GM21825 (cell line): ENCODE results near the gene ZMIZ1.

Source experiments
- ATAC-seq: cut with Tn5 transposase; IDR thresholded peaks from one replicate; pipeline ENCODE4 v1.9.1; 2021; ENCODE audit warnings: mild to moderate bottlenecking, moderate library complexity; ENCODE audit not compliant: unreplicated experiment

ZMIZ1 gene

DNA sequence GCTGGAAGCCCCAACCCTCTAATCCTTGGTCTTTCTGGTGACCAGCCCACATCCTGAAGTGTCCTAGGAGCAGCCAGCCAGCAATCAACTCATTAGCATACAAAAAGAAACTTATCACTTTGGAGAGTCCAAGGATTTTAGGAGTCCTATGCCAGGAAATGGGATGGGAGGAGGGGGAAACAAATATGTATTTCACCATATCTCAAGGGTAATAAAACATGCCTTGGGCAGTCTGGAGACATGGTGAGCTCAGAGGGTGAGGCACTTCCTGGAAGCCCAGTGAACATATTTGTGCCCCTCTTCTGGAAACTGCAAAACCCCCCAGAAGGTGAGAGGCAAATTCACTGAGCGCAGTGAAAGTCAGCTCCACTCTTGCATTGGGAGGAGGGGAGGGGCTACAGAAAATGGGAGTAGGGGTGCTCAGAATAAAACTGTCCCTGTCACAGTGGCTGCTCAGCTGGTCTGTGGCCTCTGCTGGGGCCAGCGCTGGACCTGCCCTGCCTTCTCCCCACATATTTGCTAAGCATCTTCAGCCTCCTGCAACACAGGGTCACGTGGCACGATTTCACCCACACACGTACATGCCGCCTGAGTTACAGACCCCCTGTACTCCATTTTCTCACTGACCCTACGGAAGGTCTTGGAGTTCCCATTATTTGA, 17.7 kb upstream of the ZMIZ1 start:
- no peak for ATAC-seq

DNA sequence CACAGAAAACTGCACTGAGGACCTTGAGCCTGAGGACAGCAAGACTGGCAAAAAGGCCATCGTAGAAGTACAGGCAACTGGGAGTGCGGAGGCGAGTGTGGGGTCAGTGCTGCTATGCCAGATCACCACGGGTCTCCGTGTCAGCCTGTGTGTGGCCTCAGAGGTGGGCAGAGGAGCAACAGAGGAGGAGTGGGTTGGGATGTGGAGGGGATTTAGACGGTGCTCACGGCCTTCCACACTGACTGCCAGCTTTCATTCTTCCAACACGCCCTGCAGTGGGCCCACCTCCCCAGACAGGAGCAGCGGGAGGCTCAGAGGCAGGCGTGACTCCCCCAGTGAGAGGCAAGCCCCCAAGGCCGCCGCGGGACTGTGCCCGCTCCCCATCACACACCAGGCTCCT, 17.0 kb upstream of the ZMIZ1 start:
- no peak for ATAC-seq

DNA sequence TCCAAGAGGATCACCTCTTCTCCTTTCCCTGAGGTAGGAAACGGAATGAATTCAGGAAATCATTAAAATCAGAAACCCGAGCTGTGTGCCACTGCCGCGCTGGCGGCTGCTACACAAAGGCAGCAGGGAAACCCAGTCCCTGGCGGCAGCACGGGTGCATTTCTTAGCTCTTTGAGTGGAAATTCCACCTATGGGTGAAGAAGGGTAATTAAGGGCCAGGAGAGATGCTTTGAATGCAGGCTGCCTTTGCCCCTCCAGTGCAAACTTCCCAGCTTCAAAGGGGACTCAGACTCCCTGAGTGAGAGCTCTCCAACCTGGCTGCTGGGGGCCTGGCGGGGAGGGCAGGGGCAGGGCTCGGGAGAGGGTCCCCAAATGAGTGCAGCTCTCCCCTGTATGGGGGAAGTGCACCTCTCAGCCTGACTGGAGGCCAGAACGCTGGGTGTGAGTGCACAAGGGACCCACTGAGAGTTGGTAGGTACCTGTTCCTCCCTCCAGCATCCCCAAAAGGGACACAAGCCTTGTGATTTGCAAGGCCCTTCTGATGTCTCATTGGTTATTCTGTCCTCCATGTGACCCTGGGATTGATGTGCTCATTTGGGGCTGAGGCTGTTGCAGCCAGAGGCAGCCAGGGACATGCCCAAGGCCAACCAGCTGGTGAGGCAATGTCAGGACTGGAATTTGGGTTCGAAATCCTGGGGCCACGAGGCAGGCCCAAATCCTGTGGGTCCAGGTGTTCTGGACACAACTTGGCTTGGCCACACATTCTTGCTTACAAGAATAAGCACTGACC, 16.3 kb upstream of the ZMIZ1 start:
- no peak for ATAC-seq

- no peak for ATAC-seq
Measured at GRCh38 chr10:79053081-79053434, 15.7 kb upstream of the ZMIZ1 start.

GRCh38 chr10:79053481-79054202, 15.1 kb upstream of the ZMIZ1 start:
- ATAC-seq = no peak

GRCh38 chr10:79054203-79055099, 14.3 kb upstream of the ZMIZ1 start:
- ATAC-seq = no peak

- no peak for ATAC-seq
Measured at GRCh38 chr10:79055100-79055782, 13.5 kb upstream of the ZMIZ1 start.

GRCh38 chr10:79055892-79056291, 12.9 kb upstream of the ZMIZ1 start:
- no peak for ATAC-seq

DNA sequence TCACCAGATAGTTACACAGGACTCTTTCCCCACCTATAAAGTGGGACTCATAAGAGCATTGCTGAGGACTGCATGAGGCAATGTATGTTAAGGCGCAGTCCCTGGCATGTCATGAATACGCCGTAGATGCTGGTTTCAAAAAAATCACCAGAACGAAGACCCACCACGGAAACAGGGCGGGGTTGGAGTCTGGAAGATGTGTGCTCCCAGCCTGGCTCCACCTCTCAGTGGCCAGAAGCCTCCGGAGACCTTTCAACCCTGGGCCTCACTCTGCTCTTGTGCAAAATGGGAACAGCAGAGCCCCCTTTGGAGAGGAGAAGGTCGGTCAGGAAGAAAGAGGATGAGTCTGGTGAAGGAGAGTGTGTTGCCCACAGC, 12.4 kb upstream of the ZMIZ1 start:
- no peak for ATAC-seq

GRCh38 chr10:79056736-79057391, 11.9 kb upstream of the ZMIZ1 start:
- no peak for ATAC-seq

DNA sequence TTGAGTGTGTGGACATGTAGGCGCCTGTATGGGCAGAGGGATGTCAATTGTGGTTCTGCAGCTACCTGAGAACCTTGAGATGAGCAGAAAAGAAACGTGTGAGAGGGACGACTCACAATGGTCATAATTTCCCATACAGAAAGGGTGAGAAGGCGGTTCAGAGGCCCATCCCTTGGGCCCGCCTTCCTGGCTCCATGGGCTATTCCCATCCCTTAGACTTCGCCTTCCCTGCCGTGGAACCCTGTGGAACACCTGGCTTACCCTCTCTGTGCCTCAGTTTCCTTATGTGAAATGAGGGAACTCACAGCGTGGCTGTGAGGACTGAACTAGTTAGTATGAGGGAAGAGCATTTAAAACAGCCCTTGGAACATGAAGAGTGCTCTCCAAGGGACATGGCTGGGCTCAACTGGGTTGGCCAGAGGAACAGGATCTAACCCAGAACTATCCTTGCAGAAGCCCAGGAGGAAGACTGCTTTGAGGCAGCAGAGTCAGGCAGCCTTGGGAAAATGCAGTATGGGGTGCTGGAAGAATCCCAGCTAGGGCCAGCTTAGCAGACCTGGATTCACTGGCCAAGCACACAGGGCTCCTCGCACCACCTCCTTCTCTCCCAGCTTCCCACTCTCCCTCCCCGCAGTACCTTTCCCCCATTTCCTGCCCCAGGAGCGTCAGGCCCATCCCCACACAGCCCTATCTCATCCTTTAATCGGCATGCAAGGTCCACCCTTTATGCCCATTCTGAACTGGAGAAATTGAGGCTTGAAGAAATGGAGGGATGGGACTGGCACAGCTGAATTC, 11.1 kb upstream of the ZMIZ1 start:
- ATAC-seq = no peak

DNA sequence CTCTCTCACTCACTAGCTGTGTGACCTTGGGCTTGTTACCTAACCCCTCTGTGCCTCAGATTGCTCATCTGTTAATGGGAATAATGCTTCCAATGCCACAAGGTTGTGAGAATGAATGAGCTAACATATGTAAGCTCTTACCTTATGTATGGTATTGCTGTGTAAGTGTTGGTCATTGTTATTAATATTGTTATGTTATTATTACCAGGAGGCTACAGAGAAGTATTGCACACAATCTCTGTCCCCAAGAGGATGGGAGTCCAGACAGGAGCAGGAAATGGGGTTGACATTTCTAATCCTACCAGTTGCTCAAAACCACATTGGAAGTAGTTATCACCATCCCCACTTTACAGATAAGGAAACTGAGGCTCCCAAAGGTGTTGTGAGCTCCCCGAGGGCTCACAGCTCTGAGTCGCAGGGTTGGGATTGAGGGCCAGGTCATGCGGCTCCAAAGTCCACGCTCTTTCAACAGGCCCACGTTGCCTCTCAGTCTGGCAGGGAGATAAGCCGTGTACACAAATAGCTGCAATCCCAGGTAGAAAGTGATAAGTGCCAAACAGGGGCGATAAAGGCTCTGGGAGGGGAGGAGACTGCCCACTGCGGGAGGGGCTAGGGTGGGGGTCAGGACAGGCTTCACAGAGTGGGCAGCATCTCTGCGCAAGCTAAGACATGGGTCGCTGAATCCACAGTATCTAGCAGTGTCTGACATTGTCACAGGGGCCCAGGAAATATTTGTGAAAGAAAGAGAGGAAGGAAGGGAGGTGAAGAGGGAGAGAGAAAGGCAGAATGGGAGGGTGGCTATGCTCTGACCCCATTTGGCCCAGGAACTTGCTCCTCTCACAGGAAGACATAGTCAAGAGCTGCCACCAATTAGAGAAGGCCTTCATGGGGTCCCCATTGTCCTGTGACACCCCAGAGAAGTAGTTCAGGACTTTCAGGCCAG, 9.6 kb upstream of the ZMIZ1 start:
- ATAC-seq = no peak

GRCh38 chr10:79059859-79060379, 8.8 kb upstream of the ZMIZ1 start:
- ATAC-seq = no peak

- no peak for ATAC-seq
Measured at GRCh38 chr10:79060641-79061255, 8.0 kb upstream of the ZMIZ1 start.

DNA sequence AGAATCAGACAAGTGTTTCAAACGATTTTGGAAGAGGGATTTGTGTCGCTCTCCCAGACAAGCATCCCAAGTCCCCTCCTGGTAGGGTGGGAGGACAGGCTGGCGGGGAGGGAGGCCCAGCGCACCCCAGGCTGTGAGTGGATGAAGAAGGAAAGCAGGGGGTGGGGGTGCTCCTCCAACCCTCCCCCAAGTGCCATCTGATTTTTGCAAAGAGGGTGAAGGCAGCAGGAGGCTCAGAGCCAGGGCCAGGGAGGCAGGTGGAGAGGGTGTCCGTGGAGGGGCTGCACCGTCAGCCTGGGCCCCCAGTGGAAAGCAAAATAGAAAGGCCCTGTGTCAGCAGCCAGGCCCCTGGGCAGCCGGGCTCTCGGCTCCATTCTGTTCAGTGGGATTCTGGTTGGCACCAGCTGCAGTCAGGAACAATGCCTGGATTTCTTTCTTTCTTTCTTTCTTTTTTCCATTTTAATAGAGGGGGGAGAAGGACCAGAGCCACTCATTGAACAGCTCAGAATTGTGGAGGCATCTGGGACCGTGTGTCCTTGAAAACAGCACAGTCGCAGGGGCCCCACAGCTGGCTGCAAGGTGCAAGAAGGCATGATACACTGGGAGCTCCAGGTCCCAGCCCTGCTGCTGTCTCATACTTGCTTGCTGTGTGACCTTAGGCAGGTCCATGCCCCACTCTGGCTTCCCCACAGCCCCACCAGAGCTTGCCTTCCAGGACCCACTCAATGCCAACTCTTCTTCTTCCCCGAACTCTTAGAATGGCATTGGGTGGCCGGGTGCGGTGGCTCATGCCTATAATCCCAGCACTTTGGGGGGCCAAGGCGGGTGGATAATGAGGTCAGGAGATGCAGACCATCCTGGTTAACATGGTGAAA, 7.1 kb upstream of the ZMIZ1 start:
- ATAC-seq = no peak

DNA sequence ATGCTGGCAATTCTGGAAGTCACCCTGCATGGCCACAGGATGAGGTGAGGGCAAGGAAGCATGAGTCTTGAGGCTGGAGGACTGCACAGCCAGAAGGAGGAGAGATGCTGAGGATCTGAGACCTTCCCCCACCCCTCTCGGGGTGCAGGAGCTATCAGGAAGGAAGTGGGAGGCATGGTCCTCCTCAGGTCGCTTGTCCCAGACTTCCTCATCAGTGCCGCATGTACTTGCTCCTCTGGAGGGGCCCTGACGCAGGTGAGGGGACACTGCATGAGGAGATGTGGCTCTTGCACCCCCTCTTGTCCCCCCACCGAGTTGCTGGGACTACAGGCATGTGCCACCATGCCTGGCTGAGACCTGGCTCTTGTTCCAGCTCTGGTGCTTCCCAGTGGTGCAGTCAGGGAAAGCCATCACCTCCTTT, 5.7 kb upstream of the ZMIZ1 start:
- no peak for ATAC-seq
